Measurements from ENCODE around the gene TMEM151B. TPM values are rescaled to one million over a fixed set of nuclear protein-coding genes. Genes with fewer than 3 reads are reported as not detected.

Gene TMEM151B
- total and polyA plus RNA-seq, 10 of the 15 experiments (the other 5 are each of a cell fraction or from before 2014, with no cell fraction given) = 0.01 to 0.19 (median 0.05) TPM; not detected in 6

DNA sequence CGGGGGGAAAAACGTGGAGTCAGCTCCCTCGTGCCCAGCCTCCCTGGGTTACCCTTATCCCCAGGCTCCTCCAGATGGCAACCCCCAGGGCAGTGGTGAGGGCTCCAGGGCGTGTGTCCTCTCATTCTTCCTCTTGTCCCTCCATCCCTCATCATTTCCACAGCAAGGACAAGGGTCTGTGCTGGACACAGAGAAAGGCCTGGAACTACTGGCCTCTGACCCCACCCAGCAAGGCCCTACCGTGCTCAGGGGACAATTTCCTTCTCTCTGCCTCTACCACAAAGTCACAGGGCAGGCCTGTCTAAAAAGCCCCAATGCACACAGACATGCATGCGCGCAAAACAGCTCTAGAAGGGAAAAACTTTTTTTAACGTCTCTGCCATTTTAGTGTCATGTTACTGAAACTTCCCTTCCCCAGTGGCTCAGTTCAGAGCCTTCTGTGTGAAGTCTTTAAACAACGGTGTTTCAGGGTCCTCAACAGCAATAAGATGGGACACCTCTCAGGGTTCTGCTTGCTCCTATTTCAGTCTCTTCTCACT, 11.9 kb upstream of the TMEM151B start (continued):
- TF ChIP-seq CREM (IDR thresholded peaks at IDR 0.05; ENCODE audit: low read depth) (no peak; the same call in 1 of the 2 replicates), ZNF384 (IDR thresholded peaks at IDR 0.05; ENCODE audit: borderline replicate concordance, low read depth, low read length) (peak; percentile 62; the same call in 1 of the 2 replicates), ETV6 (conservative IDR thresholded peaks at IDR 0.05 in 1 of 2, IDR thresholded peaks at IDR 0.05 in 1 of 2; ENCODE audit: borderline replicate concordance in 1 of 2, low read depth in 1 of 2) (0 out of 4 replicates have a peak, but pooled peaks of 1 of the 2 experiments have one; percentile 14), SPI1 (IDR thresholded peaks at IDR 0.05; ENCODE audit: borderline replicate concordance, insufficient read depth, low read depth, low read length) (0 out of 2 replicates have a peak, but pooled peaks have one; percentile 2), POLR2AphosphoS5 (IDR thresholded peaks at IDR 0.05; ENCODE audit: low read length) (no peak; the same call in 1 of the 2 replicates), RCOR1 (conservative IDR thresholded peaks at IDR 0.05; ENCODE audit: low read depth, low read length) (no peak), CHD1 (IDR thresholded peaks at IDR 0.05; ENCODE audit: low read depth, low read length) (peak; percentile 51; the same call in 1 of the 2 replicates), BACH1 (IDR thresholded peaks at IDR 0.05; ENCODE audit: borderline replicate concordance) (0 out of 2 replicates have a peak, but pooled peaks have one; percentile 36), RAD21 (IDR thresholded peaks at IDR 0.05; ENCODE audit: insufficient read depth, low read depth, low read length) (no peak), ZNF592 (IDR thresholded peaks at IDR 0.05) (peak; percentile 86)
- TF ChIP-seq, protein P1, sequence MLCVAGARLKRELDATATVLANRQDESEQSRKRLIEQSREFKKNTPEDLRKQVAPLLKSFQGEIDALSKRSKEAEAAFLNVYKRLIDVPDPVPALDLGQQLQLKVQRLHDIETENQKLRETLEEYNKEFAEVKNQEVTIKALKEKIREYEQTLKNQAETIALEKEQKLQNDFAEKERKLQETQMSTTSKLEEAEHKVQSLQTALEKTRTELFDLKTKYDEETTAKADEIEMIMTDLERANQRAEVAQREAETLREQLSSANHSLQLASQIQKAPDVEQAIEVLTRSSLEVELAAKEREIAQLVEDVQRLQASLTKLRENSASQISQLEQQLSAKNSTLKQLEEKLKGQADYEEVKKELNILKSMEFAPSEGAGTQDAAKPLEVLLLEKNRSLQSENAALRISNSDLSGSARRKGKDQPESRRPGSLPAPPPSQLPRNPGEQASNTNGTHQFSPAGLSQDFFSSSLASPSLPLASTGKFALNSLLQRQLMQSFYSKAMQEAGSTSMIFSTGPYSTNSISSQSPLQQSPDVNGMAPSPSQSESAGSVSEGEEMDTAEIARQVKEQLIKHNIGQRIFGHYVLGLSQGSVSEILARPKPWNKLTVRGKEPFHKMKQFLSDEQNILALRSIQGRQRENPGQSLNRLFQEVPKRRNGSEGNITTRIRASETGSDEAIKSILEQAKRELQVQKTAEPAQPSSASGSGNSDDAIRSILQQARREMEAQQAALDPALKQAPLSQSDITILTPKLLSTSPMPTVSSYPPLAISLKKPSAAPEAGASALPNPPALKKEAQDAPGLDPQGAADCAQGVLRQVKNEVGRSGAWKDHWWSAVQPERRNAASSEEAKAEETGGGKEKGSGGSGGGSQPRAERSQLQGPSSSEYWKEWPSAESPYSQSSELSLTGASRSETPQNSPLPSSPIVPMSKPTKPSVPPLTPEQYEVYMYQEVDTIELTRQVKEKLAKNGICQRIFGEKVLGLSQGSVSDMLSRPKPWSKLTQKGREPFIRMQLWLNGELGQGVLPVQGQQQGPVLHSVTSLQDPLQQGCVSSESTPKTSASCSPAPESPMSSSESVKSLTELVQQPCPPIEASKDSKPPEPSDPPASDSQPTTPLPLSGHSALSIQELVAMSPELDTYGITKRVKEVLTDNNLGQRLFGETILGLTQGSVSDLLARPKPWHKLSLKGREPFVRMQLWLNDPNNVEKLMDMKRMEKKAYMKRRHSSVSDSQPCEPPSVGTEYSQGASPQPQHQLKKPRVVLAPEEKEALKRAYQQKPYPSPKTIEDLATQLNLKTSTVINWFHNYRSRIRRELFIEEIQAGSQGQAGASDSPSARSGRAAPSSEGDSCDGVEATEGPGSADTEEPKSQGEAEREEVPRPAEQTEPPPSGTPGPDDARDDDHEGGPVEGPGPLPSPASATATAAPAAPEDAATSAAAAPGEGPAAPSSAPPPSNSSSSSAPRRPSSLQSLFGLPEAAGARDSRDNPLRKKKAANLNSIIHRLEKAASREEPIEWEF (IDR thresholded peaks at IDR 0.05; ENCODE audit: insufficient replicate concordance, low read depth, low read length) = peak; percentile 20
- TF ChIP-seq, protein P2, sequence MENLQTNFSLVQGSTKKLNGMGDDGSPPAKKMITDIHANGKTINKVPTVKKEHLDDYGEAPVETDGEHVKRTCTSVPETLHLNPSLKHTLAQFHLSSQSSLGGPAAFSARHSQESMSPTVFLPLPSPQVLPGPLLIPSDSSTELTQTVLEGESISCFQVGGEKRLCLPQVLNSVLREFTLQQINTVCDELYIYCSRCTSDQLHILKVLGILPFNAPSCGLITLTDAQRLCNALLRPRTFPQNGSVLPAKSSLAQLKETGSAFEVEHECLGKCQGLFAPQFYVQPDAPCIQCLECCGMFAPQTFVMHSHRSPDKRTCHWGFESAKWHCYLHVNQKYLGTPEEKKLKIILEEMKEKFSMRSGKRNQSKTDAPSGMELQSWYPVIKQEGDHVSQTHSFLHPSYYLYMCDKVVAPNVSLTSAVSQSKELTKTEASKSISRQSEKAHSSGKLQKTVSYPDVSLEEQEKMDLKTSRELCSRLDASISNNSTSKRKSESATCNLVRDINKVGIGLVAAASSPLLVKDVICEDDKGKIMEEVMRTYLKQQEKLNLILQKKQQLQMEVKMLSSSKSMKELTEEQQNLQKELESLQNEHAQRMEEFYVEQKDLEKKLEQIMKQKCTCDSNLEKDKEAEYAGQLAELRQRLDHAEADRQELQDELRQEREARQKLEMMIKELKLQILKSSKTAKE (IDR thresholded peaks at IDR 0.05; ENCODE audit: low read depth, poor library complexity, severe bottlenecking) = peak; percentile 58
- TF ChIP-seq, protein P3, sequence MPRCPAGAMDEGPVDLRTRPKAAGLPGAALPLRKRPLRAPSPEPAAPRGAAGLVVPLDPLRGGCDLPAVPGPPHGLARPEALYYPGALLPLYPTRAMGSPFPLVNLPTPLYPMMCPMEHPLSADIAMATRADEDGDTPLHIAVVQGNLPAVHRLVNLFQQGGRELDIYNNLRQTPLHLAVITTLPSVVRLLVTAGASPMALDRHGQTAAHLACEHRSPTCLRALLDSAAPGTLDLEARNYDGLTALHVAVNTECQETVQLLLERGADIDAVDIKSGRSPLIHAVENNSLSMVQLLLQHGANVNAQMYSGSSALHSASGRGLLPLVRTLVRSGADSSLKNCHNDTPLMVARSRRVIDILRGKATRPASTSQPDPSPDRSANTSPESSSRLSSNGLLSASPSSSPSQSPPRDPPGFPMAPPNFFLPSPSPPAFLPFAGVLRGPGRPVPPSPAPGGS (IDR thresholded peaks at IDR 0.05; ENCODE audit: borderline replicate concordance, insufficient read depth, low read depth, low read length, poor library complexity, severe bottlenecking) = peak; percentile 40

All from GM12878 (cell line).